Fibroblast of lung (primary cell): ENCODE results near the gene IL18R1. TPM values are rescaled to one million over a fixed set of nuclear protein-coding genes. Genes with fewer than 3 reads are reported as not detected.

ENCODE experiments used
- DNase-seq, 2 donors: peaks; one replicate each; pipeline versions ENCODE4 v3.0.0 to v3.0.0-alpha.2; 2010; ENCODE audit warnings: low read depth in 2 of 2
- H2AFZ ChIP-seq: 2 replicates; pipeline ENCODE4 v1.5.1; 2012; ENCODE audit warnings: low read length, control low read depth, inconsistent platforms
- H3K27ac ChIP-seq: 2 replicates; pipeline ENCODE4 v1.5.1; 2011; ENCODE audit warnings: low read length, control low read depth; ENCODE audit not compliant: insufficient read depth
- H3K27me3 ChIP-seq: 2 replicates; pipeline ENCODE4 v1.5.1; 2011; ENCODE audit warnings: mild to moderate bottlenecking, low read length; ENCODE audit not compliant: control insufficient read depth, insufficient read depth
- H3K36me3 ChIP-seq: 2 replicates; pipeline ENCODE4 v1.5.1; 2011; ENCODE audit warnings: low read length; ENCODE audit not compliant: control insufficient read depth, insufficient read depth
- H3K4me1 ChIP-seq: 2 replicates; pipeline ENCODE4 v1.5.1; 2011; ENCODE audit warnings: low read length; ENCODE audit not compliant: control insufficient read depth, insufficient read depth; ENCODE audit errors: extremely low read depth
- H3K4me2 ChIP-seq: 2 replicates; pipeline ENCODE4 v1.5.1; 2011; ENCODE audit warnings: low read length, control low read depth; ENCODE audit not compliant: insufficient read depth; ENCODE audit errors: extremely low read depth
- H3K4me3 ChIP-seq, 4 experiments: fragments of 200-600 bp in 1 of 4; sonication (generic) in 1 of 4; replicated peaks in 1 of 4; 2 replicates each; pipeline ENCODE4 v1.5.1; 2011 to 2016; ENCODE audit warnings: low read length in 4 of 4, low read depth in 3 of 4, mild to moderate bottlenecking in 3 of 4, control low read depth in 2 of 4, inconsistent platforms in 1 of 4, mixed read lengths in 1 of 4; ENCODE audit not compliant: insufficient read depth in 1 of 4; ENCODE audit errors: control extremely low read depth in 1 of 4
- H3K79me2 ChIP-seq: 2 replicates; pipeline ENCODE4 v1.5.1; 2012; ENCODE audit warnings: mild to moderate bottlenecking, low read length, inconsistent platforms; ENCODE audit not compliant: control insufficient read depth, insufficient read depth
- H3K9ac ChIP-seq: 2 replicates; pipeline ENCODE4 v1.5.1; 2011; ENCODE audit warnings: mild to moderate bottlenecking, low read length, control low read depth; ENCODE audit not compliant: insufficient read depth
- H3K9me3 ChIP-seq: 2 replicates; pipeline ENCODE4 v1.5.1; 2012; ENCODE audit warnings: low read depth, low read length; ENCODE audit not compliant: control insufficient read depth, insufficient read depth
- H4K20me1 ChIP-seq: 2 replicates; pipeline ENCODE4 v1.5.1; 2011; ENCODE audit warnings: low read length; ENCODE audit not compliant: control insufficient read depth, insufficient read depth; ENCODE audit errors: extremely low read depth
- CTCF ChIP-seq, 2 donors: IDR thresholded peaks in 1 of 2; conservative IDR thresholded peaks in 1 of 2; 1 replicate in 1 of 2; 2 replicates in 1 of 2; pipeline ENCODE4 v1.5.1; 2011 to 2012; ENCODE audit warnings: low read length in 2 of 2, control low read depth in 1 of 2, inconsistent platforms in 1 of 2, low read depth in 1 of 2, mild to moderate bottlenecking in 1 of 2
- EZH2 ChIP-seq: IDR thresholded peaks from 2 replicates; pipeline ENCODE4 v1.5.1; 2012; ENCODE audit warnings: low read length, control low read depth, mild to moderate bottlenecking; ENCODE audit errors: missing control alignments
- polyA plus RNA-seq, 2 donors: library from polyadenylated mRNA; depleted of rRNA in 1 of 2; stranded (reverse) in 1 of 2; unstranded in 1 of 2; fragments of >200 nt; gene quantifications; 2 replicates each; pipeline ENCODE4 v1.2.1, GENCODE V29; 2011 to 2012; ENCODE audit warnings: missing spikeins in 1 of 2
- total RNA-seq: library from RNA; depleted of rRNA; stranded (reverse); fragments of >200 nt; gene quantifications from 2 replicates; pipeline ENCODE4 v1.2.1, GENCODE V29; 2014

The IL18R1 gene
- total and polyA plus RNA-seq, 2 donors (not counting 1 experiment from before 2014, with no cell fraction given), result 0.10 to 0.50 TPM

- no peak overlapping the region for H3K9ac ChIP-seq
- H3K79me2 ChIP-seq, result no peaks in the 10 kb centered on the region
- H3K36me3 ChIP-seq, result no peaks in the 10 kb centered on the region
- no peak overlapping the region for H3K4me2 ChIP-seq
- H3K4me3 ChIP-seq, result no peak overlapping the region
- TF ChIP-seq CTCF (conservative IDR thresholded peaks at IDR 0.05 in 1 of 2, IDR thresholded peaks at IDR 0.05 in 1 of 2; ENCODE audit: low read depth in 1 of 2, low read length in 2 of 2) (no peak), EZH2 (no peak)
- H3K27ac ChIP-seq, result no peak overlapping the region
- no peak overlapping the region for H2AFZ ChIP-seq
- no peaks in the 10 kb centered on the region for H3K27me3 ChIP-seq
- no peaks in the 10 kb centered on the region for H4K20me1 ChIP-seq
- no peak for DNase-seq
- no peaks in the 10 kb centered on the region for H3K4me1 ChIP-seq
- no peaks in the 10 kb centered on the region for H3K9me3 ChIP-seq
Measured at GRCh38 chr2:102358496-102358895, 2.9 kb downstream of the IL18R1 start.

GRCh38 chr2:102359527-102359926 lies 3.9 kb downstream of the IL18R1 start:
- Histone ChIP-seq H3K27me3 (no peaks in the 10 kb centered on the region), H3K4me1 (no peaks in the 10 kb centered on the region), H3K27ac (no peak overlapping the region), H2AFZ (no peak overlapping the region), H4K20me1 (no peaks in the 10 kb centered on the region), H3K4me2 (no peak overlapping the region), H3K36me3 (no peaks in the 10 kb centered on the region), H3K9ac (no peak overlapping the region), H3K4me3 (no peak overlapping the region), H3K79me2 (no peaks in the 10 kb centered on the region), H3K9me3 (no peaks in the 10 kb centered on the region)
- TF ChIP-seq CTCF (conservative IDR thresholded peaks at IDR 0.05 in 1 of 2, IDR thresholded peaks at IDR 0.05 in 1 of 2; ENCODE audit: low read depth in 1 of 2, low read length in 2 of 2) (no peak), EZH2 (no peak)
- DNase-seq, result no peak

- no peaks in the 10 kb centered on the region for H3K9me3 ChIP-seq
- no peaks in the 10 kb centered on the region for H3K79me2 ChIP-seq
- no peaks in the 10 kb centered on the region for H3K27me3 ChIP-seq
- H3K4me2 ChIP-seq, result no peak overlapping the region
- H3K27ac ChIP-seq, result no peak overlapping the region
- H3K4me3 ChIP-seq, result no peak overlapping the region
- H3K4me1 ChIP-seq, result no peaks in the 10 kb centered on the region
- no peak overlapping the region for H2AFZ ChIP-seq
- H3K36me3 ChIP-seq, result no peaks in the 10 kb centered on the region
- TF ChIP-seq EZH2 (no peak), CTCF (conservative IDR thresholded peaks at IDR 0.05 in 1 of 2, IDR thresholded peaks at IDR 0.05 in 1 of 2; ENCODE audit: low read depth in 1 of 2, low read length in 2 of 2) (no peak)
- no peak for DNase-seq
- H4K20me1 ChIP-seq, result no peaks in the 10 kb centered on the region
- H3K9ac ChIP-seq, result no peak overlapping the region
Measured at GRCh38 chr2:102361632-102362241, 6.1 kb downstream of the IL18R1 start.
